K562 (cell line): Measurements from ENCODE around the gene RBMX. TPM values are rescaled to one million over a fixed set of nuclear protein-coding genes. Genes with fewer than 3 reads are reported as not detected.

Experiments used
- ATAC-seq: fragments of 200-7000 bp; cut with Tn5 transposase; 3 replicates; pipeline ENCODE4 v1.9.1; 2020; ENCODE audit warnings: moderate library complexity
- BruUV-seq: library from RNA; stranded (reverse); fragments of 400-500 nt; replicated peaks from 2 replicates; lab custom pipeline; 2021; lab: Mats Ljungman, UMichigan
- CTCF ChIA-PET: fragments of 300-600 bp; formaldehyde crosslinking; extraction: SDS; loops from one replicate; lab custom pipeline; 2021; ENCODE audit warnings: low intra/inter-chr PET ratio; lab: Yijun Ruan, JAX
- POLR2A ChIA-PET: fragments of 300-600, 350-650 bp; sonication (Branson Sonifier 250); formaldehyde crosslinking; extraction: SDS; loops from one replicate; lab custom pipeline; 2021; ENCODE audit warnings: antibody characterized with exemption, inconsistent platforms; lab: Yijun Ruan, JAX
- DNase-seq, 4 experiments: peaks; one replicate each; pipeline versions ENCODE4 v3.0.0 to v3.0.0-alpha.2; 2011 to 2018; ENCODE audit warnings: low spot score in 3 of 4, mixed read lengths in 3 of 4; ENCODE audit errors: extremely low read depth in 1 of 4
- FAIRE-seq: peaks from 2 replicates; lab custom pipeline; 2011; peaks lifted over from hg19 to GRCh38; lab: Jason Lieb, UNC
- H2AFZ ChIP-seq: 2 replicates; pipeline ENCODE4 v1.6.0; 2011; ENCODE audit warnings: low read depth, low read length, control low read depth, inconsistent platforms
- H3K27ac ChIP-seq: fragments of 200-600 bp; 3 replicates; pipeline ENCODE4 v1.8.0; 2011; ENCODE audit warnings: low read depth, mild to moderate bottlenecking, control low read depth, inconsistent platforms, low read length, moderate library complexity, mixed read lengths; ENCODE audit errors: extremely low read depth
- H3K27me3 ChIP-seq, 2 experiments: fragments of 300-600 bp in 1 of 2; 2 replicates in 1 of 2; 3 replicates in 1 of 2; pipeline versions ENCODE4 v1.6.0 to v1.8.0; 2011; ENCODE audit warnings: inconsistent platforms in 2 of 2, low read length in 2 of 2, mild to moderate bottlenecking in 1 of 2, mixed read lengths in 1 of 2, moderate library complexity in 1 of 2; ENCODE audit not compliant: control insufficient read depth in 2 of 2, insufficient read depth in 2 of 2
- H3K36me3 ChIP-seq: fragments of 300-600 bp; 3 replicates; pipeline ENCODE4 v1.8.0; 2011; ENCODE audit warnings: mild to moderate bottlenecking, low read length, inconsistent platforms; ENCODE audit not compliant: control insufficient read depth, insufficient read depth
- H3K4me1 ChIP-seq, 2 experiments: fragments of 200-600 bp in 1 of 2; replicated peaks in 1 of 2; 2 replicates in 1 of 2; 3 replicates in 1 of 2; pipeline versions ENCODE4 v1.5.1 to v1.8.0; 2011; ENCODE audit warnings: inconsistent platforms in 2 of 2, low read length in 2 of 2, mild to moderate bottlenecking in 1 of 2, mixed read lengths in 1 of 2, moderate library complexity in 1 of 2; ENCODE audit not compliant: control insufficient read depth in 2 of 2, insufficient read depth in 2 of 2
- H3K4me2 ChIP-seq: 2 replicates; pipeline ENCODE4 v1.6.1; 2011; ENCODE audit warnings: low read length, control low read depth, inconsistent platforms, mixed read lengths; ENCODE audit not compliant: insufficient read depth
- H3K4me3 ChIP-seq: fragments of 200-600 bp; sonication (generic), shearing (Covaris generic); 2 replicates; pipeline ENCODE4 v1.5.1; 2016; ENCODE audit warnings: control low read depth, inconsistent platforms
- H3K79me2 ChIP-seq: fragments of 200-600 bp; 3 replicates; pipeline ENCODE4 v1.8.0; 2011; ENCODE audit warnings: low read length, inconsistent platforms; ENCODE audit not compliant: control insufficient read depth, insufficient read depth
- H3K9ac ChIP-seq, 2 experiments: 2 replicates each; pipeline versions ENCODE4 v1.6.0 to v1.6.1; 2011; ENCODE audit warnings: low read depth in 2 of 2, low read length in 2 of 2, control low read depth in 1 of 2, inconsistent platforms in 1 of 2, mild to moderate bottlenecking in 1 of 2, mixed read lengths in 1 of 2; ENCODE audit not compliant: insufficient read depth in 1 of 2
- H3K9me1 ChIP-seq: one replicate; pipeline ENCODE4 v1.6.0; 2011; ENCODE audit warnings: inconsistent platforms, mild to moderate bottlenecking, low read length, moderate library complexity; ENCODE audit not compliant: control insufficient read depth, insufficient read depth
- H3K9me3 ChIP-seq: replicated peaks from 2 replicates; pipeline ENCODE4 v1.5.1; 2011; ENCODE audit warnings: low read depth, low read length, inconsistent platforms; ENCODE audit not compliant: control insufficient read depth, insufficient read depth
- H4K20me1 ChIP-seq: replicated peaks from 2 replicates; pipeline ENCODE4 v1.6.1; 2011; ENCODE audit warnings: low read length, inconsistent platforms, mixed read lengths; ENCODE audit not compliant: control insufficient read depth, insufficient read depth
- CEBPG ChIP-seq, 3 experiments: fragments of 200-800 bp in 1 of 3; sonication (Bioruptor generic) in 1 of 3; sonication (generic) in 1 of 3; formaldehyde crosslinking in 1 of 3; IDR thresholded peaks in 2 of 3; conservative IDR thresholded peaks in 1 of 3; 2 replicates each; pipeline versions ENCODE4 v1.6.1 to v1.8.0; 2016 to 2022; ENCODE audit warnings: missing compliant biosample characterization in 2 of 3, missing genetic modification characterization in 2 of 3, mild to moderate bottlenecking in 1 of 3, missing genetic modification reagents in 1 of 3
- ELF2 ChIP-seq: fragments of 250-450 bp; sonication (Bioruptor Pico); IDR thresholded peaks from 2 replicates; pipeline ENCODE4 v1.5.0; 2021; ENCODE audit warnings: mild to moderate bottlenecking
- EP400 ChIP-seq: fragments of 450-650 bp; IDR thresholded peaks from 2 replicates; pipeline ENCODE4 v1.6.1; 2017; ENCODE audit warnings: antibody characterized with exemption, mild to moderate bottlenecking, moderate library complexity
- FOXJ3 ChIP-seq: sonication (generic); formaldehyde crosslinking; IDR thresholded peaks from 2 replicates; pipeline ENCODE4 v1.4.0; 2020; ENCODE audit warnings: mild to moderate bottlenecking, missing genetic modification reagents
- ID3 ChIP-seq, 2 experiments: fragments of 250-450 bp in 1 of 2; fragments of 450-650 bp in 1 of 2; sonication (Bioruptor Pico) in 1 of 2; IDR thresholded peaks; 2 replicates each; pipeline versions ENCODE4 v1.6.1 to v1.8.0; 2016 to 2021; ENCODE audit warnings: mild to moderate bottlenecking in 2 of 2, moderate library complexity in 2 of 2, missing compliant biosample characterization in 1 of 2, missing genetic modification characterization in 1 of 2
- NCOA2 ChIP-seq, 2 experiments: fragments of 450-650 bp; IDR thresholded peaks; 2 replicates each; pipeline ENCODE4 v1.6.1; 2018; ENCODE audit warnings: mild to moderate bottlenecking in 2 of 2, moderate library complexity in 1 of 2; ENCODE audit not compliant: partially characterized antibody in 2 of 2
- NFE2 ChIP-seq: IDR thresholded peaks from 2 replicates; pipeline ENCODE4 v1.6.1; 2014; ENCODE audit warnings: antibody characterized with exemption, low read depth
- POLR2A ChIP-seq: fragments of 450-650 bp; conservative IDR thresholded peaks from 2 replicates; pipeline ENCODE4 v1.6.1; 2016
- POLR2AphosphoS5 ChIP-seq: IDR thresholded peaks from 2 replicates; pipeline ENCODE4 v1.6.1; 2011; ENCODE audit warnings: mild to moderate bottlenecking, low read depth, low read length, moderate library complexity; ENCODE audit not compliant: control insufficient read depth, insufficient read depth
- POLR2B ChIP-seq: fragments of 450-650 bp; IDR thresholded peaks from 2 replicates; pipeline ENCODE4 v1.6.1; 2018; ENCODE audit warnings: low read depth; ENCODE audit not compliant: partially characterized antibody
- POLR2G ChIP-seq: fragments of 200-400 bp; formaldehyde crosslinking; IDR thresholded peaks from 2 replicates; pipeline ENCODE4 v1.6.1; 2017; ENCODE audit warnings: low read depth, mild to moderate bottlenecking, antibody characterized with exemption, low read length, moderate library complexity
- RFX5 ChIP-seq: IDR thresholded peaks from 2 replicates; pipeline ENCODE4 v1.6.1; 2011; ENCODE audit warnings: low read depth, mild to moderate bottlenecking, improper control_type of control experiment, low read length
- TAF1 ChIP-seq: IDR thresholded peaks from 2 replicates; pipeline ENCODE4 v1.6.1; 2011; ENCODE audit warnings: mild to moderate bottlenecking, low read length, moderate library complexity; ENCODE audit not compliant: insufficient read depth, control insufficient read depth, severe bottlenecking; ENCODE audit errors: extremely low read depth
- ZNF263 ChIP-seq: sonication (generic); formaldehyde crosslinking; IDR thresholded peaks from 2 replicates; pipeline ENCODE4 v1.8.0; 2022; ENCODE audit warnings: mild to moderate bottlenecking, missing genetic modification reagents, borderline replicate concordance
- WGBS: fragments of 100-300 bp; shearing (Covaris generic); methylation state at CpG from one replicate; pipeline ENCODE4 v1.1.6; 2016; ENCODE audit warnings: low coverage, mixed read lengths; ENCODE audit not compliant: insufficient coverage; ENCODE audit errors: missing lambda C conversion rate; 5-methylcytosine and 5-hydroxymethylcytosine counted together
- in situ Hi-C: fragments of 300-500 bp; cut with MboI; formaldehyde crosslinking; loops from 4 replicates; pipeline ENCODE4 v1.15.0; 2018; ENCODE audit warnings: inconsistent platforms, mixed read lengths
- intact Hi-C: fragments of 100-400 bp; cut with micrococcal nuclease; formaldehyde crosslinking; loops from 2 replicates; pipeline ENCODE4 v1.14.2; 2022
- polyA plus RNA-seq, 8 experiments: library from polyadenylated mRNA; depleted of rRNA in 4 of 8; stranded (reverse) in 5 of 8; unstranded in 3 of 8; fragments of >200 nt; fragmentation: Nextera tagmentation in 2 of 8; fragmentation: Illumina TruSeq in 1 of 8; extraction: Ambion mirVana in 2 of 8; extraction: Trizol in 1 of 8; gene quantifications; 2 replicates each; pipeline versions ENCODE4 v1.2.1 to v1.2.3, GENCODE V29; 2011 to 2014; ENCODE audit warnings: inconsistent platforms in 1 of 8, missing spikeins in 1 of 8
- total RNA-seq, 7 experiments: library from RNA; depleted of rRNA in 6 of 7; stranded (reverse); fragments of >200 nt in 6 of 7; fragmentation: Illumina TruSeq in 2 of 7; extraction: Trizol in 2 of 7; gene quantifications; 2 replicates each; pipeline versions ENCODE4 v1.2.1 to v1.2.3, GENCODE V29; 2011 to 2021; ENCODE audit warnings: low replicate concordance in 1 of 7
- TF ChIP-seq, protein P1 (sequence below), 2 experiments: fragments of 450-650 bp; IDR thresholded peaks; 2 replicates each; pipeline ENCODE4 v1.6.1; 2016

RBMX gene
- total and polyA plus RNA-seq, 9 of the 15 experiments (the other 6 are each of a cell fraction or from before 2014, with no cell fraction given) = 405 to 671 (median 540) TPM

DNA sequence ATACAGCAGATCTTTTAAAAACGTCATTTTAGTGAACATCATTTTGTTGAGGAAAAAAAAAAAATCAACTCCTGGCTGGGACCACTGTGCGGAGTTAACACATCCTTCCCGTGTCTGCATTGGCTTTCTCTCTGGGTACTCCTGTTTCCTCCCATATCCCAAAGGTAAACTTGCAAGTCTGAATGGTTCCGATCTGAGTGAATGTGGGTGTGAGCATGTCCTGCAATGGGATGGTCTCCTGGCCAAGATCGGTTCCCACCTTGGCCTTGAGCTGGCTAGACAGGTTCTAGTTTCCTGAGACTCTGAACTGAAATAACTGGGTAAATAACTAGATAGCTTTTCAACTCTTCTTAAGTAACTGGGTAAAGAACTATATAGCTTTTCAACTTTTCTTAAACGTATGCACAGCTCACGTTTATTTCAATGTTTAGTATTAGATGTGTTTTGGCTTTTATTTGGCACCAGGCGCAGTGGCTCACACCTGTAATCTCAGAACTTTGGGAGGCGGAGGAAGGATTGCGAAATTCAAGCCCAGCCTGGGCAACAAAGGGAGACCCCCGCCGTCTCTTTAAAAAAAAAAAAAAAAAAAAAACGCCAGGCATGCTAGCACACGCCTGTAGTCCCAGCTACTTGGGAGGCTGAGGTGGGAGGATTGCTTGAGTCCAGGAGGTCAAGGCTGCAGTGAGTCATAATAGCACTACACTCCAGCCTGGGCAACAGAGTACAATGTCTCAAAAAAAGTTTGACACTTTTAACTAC is 14.0 kb downstream of the RBMX start (continued):
- TF ChIP-seq POLR2B = peak; percentile 31
- TF ChIP-seq POLR2AphosphoS5 = 0 out of 2 replicates have a peak, but pooled peaks have one; percentile 30
- no peak for TF ChIP-seq CEBPG (CRISPR knock-in tag; IDR thresholded peaks at IDR 0.05)
- peak; percentile 40 to 57; a peak in 2 of 4 replicates for TF ChIP-seq CEBPG (tag; conservative IDR thresholded peaks at IDR 0.05 in 1 of 2, IDR thresholded peaks at IDR 0.05 in 1 of 2)

- no TSS peak for BruUV-seq
- POLR2A ChIA-PET = interaction anchor here (1.6 to 4.9 kb wide), 2 partner anchors 15 to 139 kb away, joined by 3 to 24 read pairs; partner anchors contain the start of gene RBMX
- no peak for TF ChIP-seq ID3 (CRISPR knock-in tag; IDR thresholded peaks at IDR 0.05)
- no peak for TF ChIP-seq ID3 (tag; IDR thresholded peaks at IDR 0.05)
- no peak for TF ChIP-seq NCOA2 (IDR thresholded peaks at IDR 0.05; ENCODE audit: partially characterized antibody in 2 of 2)
- TF ChIP-seq ELF2 = no peak
- no peak for TF ChIP-seq ZNF263 (CRISPR knock-in tag)
- TF ChIP-seq POLR2AphosphoS5 = no peak
- no peak for TF ChIP-seq TAF1
- no peak for TF ChIP-seq NFE2
- TF ChIP-seq EP400 = no peak
- TF ChIP-seq POLR2A = 0 out of 2 replicates have a peak, but pooled peaks have one; percentile 13
- TF ChIP-seq POLR2G = 0 out of 2 replicates have a peak, but pooled peaks have one; percentile 10
- TF ChIP-seq, protein P1, sequence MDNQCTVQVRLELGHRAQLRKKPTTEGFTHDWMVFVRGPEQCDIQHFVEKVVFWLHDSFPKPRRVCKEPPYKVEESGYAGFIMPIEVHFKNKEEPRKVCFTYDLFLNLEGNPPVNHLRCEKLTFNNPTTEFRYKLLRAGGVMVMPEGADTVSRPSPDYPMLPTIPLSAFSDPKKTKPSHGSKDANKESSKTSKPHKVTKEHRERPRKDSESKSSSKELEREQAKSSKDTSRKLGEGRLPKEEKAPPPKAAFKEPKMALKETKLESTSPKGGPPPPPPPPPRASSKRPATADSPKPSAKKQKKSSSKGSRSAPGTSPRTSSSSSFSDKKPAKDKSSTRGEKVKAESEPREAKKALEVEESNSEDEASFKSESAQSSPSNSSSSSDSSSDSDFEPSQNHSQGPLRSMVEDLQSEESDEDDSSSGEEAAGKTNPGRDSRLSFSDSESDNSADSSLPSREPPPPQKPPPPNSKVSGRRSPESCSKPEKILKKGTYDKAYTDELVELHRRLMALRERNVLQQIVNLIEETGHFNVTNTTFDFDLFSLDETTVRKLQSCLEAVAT (IDR thresholded peaks at IDR 0.05) = no peak
- no peak for TF ChIP-seq FOXJ3 (CRISPR knock-in tag)
- no peak for TF ChIP-seq RFX5
Measured at GRCh38 chrX:136865270-136866158, 15.0 kb downstream of the RBMX start.

More at GRCh38 chrX:136865270-136866158, 15.0 kb downstream of the RBMX start:
- Histone ChIP-seq H4K20me1 (peaks cover 9% of the 10 kb centered on the region), H3K9me1 (no peaks in the 10 kb centered on the region), H2AFZ (no peak overlapping the region), H3K4me3 (no peak overlapping the region), H3K9ac (no peak overlapping the region), H3K79me2 (peaks cover 25% of the 10 kb centered on the region; the same call in 2 of the 3 replicates), H3K36me3 (peaks cover 82% of the 10 kb centered on the region), H3K27ac (no peak overlapping the region), H3K27me3 (no peaks in the 10 kb centered on the region), H3K4me1 (no peaks in the 10 kb centered on the region; a peak in 1 of 5 replicates), H3K4me2 (no peak overlapping the region), H3K9me3 (no peaks in the 10 kb centered on the region)
- FAIRE-seq = no peak
- CTCF ChIA-PET = no interaction called here
- 87% methylated on average over 7 of the region's 9 CpGs for whole genome bisulfite sequencing
- in situ Hi-C loops = no loop called here
- ATAC-seq = no peak
- intact Hi-C loops = loop anchor here (10.0 kb wide), 1 partner anchor 151 kb away; no protein-coding TSS in a partner anchor
- DNase-seq = no peak
